ENCODE results near the gene PTPRN2. TPM values are rescaled to one million over a fixed set of nuclear protein-coding genes. Genes with fewer than 3 reads are reported as not detected.

The PTPRN2 gene
- total RNA-seq, 1 experiment from 2014 or later = 0.11 TPM

- POLR2A ChIA-PET (ENCODE audit: low non-redundant PET) = no interaction called here
- DNase-seq (ENCODE audit: low spot score) = no peak
- TF ChIP-seq EZH2 (IDR thresholded peaks at IDR 0.05; ENCODE audit: borderline replicate concordance, low read depth, low read length, poor library complexity, severe bottlenecking) (no peak), CTCF (conservative IDR thresholded peaks at IDR 0.05; ENCODE audit: low read depth, low read length) (no peak)
- no peaks in the 10 kb centered on the region for H3K4me1 ChIP-seq (ENCODE audit: insufficient read depth, low read length, poor library complexity, severe bottlenecking)
- no peak overlapping the region for H3K4me3 ChIP-seq (ENCODE audit: low read depth, low read length, poor library complexity, severe bottlenecking)
- intact Hi-C loops (cut with micrococcal nuclease; ENCODE audit: unreplicated experiment) = no loop called here
- no TSS peak for BruUV-seq (replicated peaks)
- CTCF ChIA-PET = no interaction called here
- H3K9me3 ChIP-seq (ENCODE audit: low read depth, low read length, poor library complexity, severe bottlenecking) = peaks cover 19% of the 10 kb centered on the region
- H3K36me3 ChIP-seq (ENCODE audit: insufficient read depth, low read length, poor library complexity, severe bottlenecking) = no peaks in the 10 kb centered on the region
- H3K27me3 ChIP-seq (replicated peaks; ENCODE audit: insufficient read depth, low read depth, low read length, poor library complexity) = peaks cover 2% of the 10 kb centered on the region
- no peak overlapping the region for H3K27ac ChIP-seq (ENCODE audit: low read depth, low read length, poor library complexity, severe bottlenecking)
Observed at GRCh38 chr7:158282461-158283001, 305.1 kb downstream of the PTPRN2 start.

- no peak for DNase-seq (ENCODE audit: low spot score)
- POLR2A ChIA-PET (ENCODE audit: low non-redundant PET) = no interaction called here
Observed at GRCh38 chr7:158281441-158281840, 306.2 kb downstream of the PTPRN2 start.

GRCh38 chr7:158280448-158281144, 307.0 kb downstream of the PTPRN2 start:
- Histone ChIP-seq H3K9me3 (ENCODE audit: low read depth, low read length, poor library complexity, severe bottlenecking) (peaks cover 1% of the 10 kb centered on the region), H3K4me3 (ENCODE audit: low read depth, low read length, poor library complexity, severe bottlenecking) (no peak overlapping the region), H3K4me1 (ENCODE audit: insufficient read depth, low read length, poor library complexity, severe bottlenecking) (no peaks in the 10 kb centered on the region), H3K27ac (ENCODE audit: low read depth, low read length, poor library complexity, severe bottlenecking) (no peak overlapping the region), H3K27me3 (replicated peaks; ENCODE audit: insufficient read depth, low read depth, low read length, poor library complexity) (peaks cover 2% of the 10 kb centered on the region), H3K36me3 (ENCODE audit: insufficient read depth, low read length, poor library complexity, severe bottlenecking) (no peaks in the 10 kb centered on the region)
- TF ChIP-seq EZH2 (IDR thresholded peaks at IDR 0.05; ENCODE audit: borderline replicate concordance, low read depth, low read length, poor library complexity, severe bottlenecking) = no peak
- TF ChIP-seq CTCF (conservative IDR thresholded peaks at IDR 0.05; ENCODE audit: low read depth, low read length) = no peak
- POLR2A ChIA-PET (ENCODE audit: low non-redundant PET) = no interaction called here
- CTCF ChIA-PET = no interaction called here
- no peak for DNase-seq (ENCODE audit: low spot score)
- intact Hi-C loops (cut with micrococcal nuclease; ENCODE audit: unreplicated experiment) = no loop called here
- no TSS peak for BruUV-seq (replicated peaks)

More at GRCh38 chr7:158281441-158281840, 306.2 kb downstream of the PTPRN2 start:
- no TSS peak for BruUV-seq (replicated peaks)
- CTCF ChIA-PET = no interaction called here
- H3K27me3 ChIP-seq (replicated peaks; ENCODE audit: insufficient read depth, low read depth, low read length, poor library complexity) = peaks cover 2% of the 10 kb centered on the region
- intact Hi-C loops (cut with micrococcal nuclease; ENCODE audit: unreplicated experiment) = no loop called here
- no peak overlapping the region for H3K4me3 ChIP-seq (ENCODE audit: low read depth, low read length, poor library complexity, severe bottlenecking)
- peaks cover 10% of the 10 kb centered on the region for H3K9me3 ChIP-seq (ENCODE audit: low read depth, low read length, poor library complexity, severe bottlenecking)
- no peak overlapping the region for H3K27ac ChIP-seq (ENCODE audit: low read depth, low read length, poor library complexity, severe bottlenecking)
- no peaks in the 10 kb centered on the region for H3K36me3 ChIP-seq (ENCODE audit: insufficient read depth, low read length, poor library complexity, severe bottlenecking)
- no peaks in the 10 kb centered on the region for H3K4me1 ChIP-seq (ENCODE audit: insufficient read depth, low read length, poor library complexity, severe bottlenecking)
- no peak for TF ChIP-seq CTCF (conservative IDR thresholded peaks at IDR 0.05; ENCODE audit: low read depth, low read length)
- no peak for TF ChIP-seq EZH2 (IDR thresholded peaks at IDR 0.05; ENCODE audit: borderline replicate concordance, low read depth, low read length, poor library complexity, severe bottlenecking)

Data from A673 (cell line).